Erythroblast (primary cell): ENCODE results near the gene NUP43.

Experiments
- GATA1 ChIP-seq: IDR thresholded peaks from 2 replicates; pipeline ENCODE4 v1.6.1; 2011; ENCODE audit warnings: low read depth, mild to moderate bottlenecking, control low read depth, low read length, moderate library complexity
- POLR2A ChIP-seq: IDR thresholded peaks from 2 replicates; pipeline ENCODE4 v1.6.1; 2011; ENCODE audit warnings: mild to moderate bottlenecking, low read length

DNA sequence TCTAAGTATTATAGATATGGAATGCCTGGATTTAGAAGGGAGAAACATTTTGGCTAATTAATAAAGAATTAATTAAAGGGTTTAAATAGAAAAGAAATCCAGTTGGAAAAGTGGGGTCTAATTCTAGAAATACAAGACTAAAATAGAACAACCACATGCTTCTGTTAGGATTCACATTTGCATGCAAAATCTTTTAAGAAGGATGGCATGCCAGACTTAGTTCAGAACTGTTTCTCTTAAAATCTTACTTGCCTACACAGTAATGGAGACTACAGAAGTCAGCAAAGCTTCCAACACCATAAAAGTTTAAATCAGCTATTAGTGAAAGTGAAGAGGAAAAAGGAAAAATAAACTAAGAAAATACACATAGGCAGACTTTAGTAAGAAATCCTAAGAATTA, 65.1 kb downstream of the NUP43 start:
- no peak for TF ChIP-seq POLR2A
- no peak for TF ChIP-seq GATA1
